HG02852 (cell line): Measurements from ENCODE around the gene KDM2B.

Experiments
- ATAC-seq: cut with Tn5 transposase; IDR thresholded peaks from one replicate; pipeline ENCODE4 v1.9.1; 2021; ENCODE audit warnings: mild to moderate bottlenecking, moderate library complexity; ENCODE audit not compliant: unreplicated experiment

KDM2B gene

DNA sequence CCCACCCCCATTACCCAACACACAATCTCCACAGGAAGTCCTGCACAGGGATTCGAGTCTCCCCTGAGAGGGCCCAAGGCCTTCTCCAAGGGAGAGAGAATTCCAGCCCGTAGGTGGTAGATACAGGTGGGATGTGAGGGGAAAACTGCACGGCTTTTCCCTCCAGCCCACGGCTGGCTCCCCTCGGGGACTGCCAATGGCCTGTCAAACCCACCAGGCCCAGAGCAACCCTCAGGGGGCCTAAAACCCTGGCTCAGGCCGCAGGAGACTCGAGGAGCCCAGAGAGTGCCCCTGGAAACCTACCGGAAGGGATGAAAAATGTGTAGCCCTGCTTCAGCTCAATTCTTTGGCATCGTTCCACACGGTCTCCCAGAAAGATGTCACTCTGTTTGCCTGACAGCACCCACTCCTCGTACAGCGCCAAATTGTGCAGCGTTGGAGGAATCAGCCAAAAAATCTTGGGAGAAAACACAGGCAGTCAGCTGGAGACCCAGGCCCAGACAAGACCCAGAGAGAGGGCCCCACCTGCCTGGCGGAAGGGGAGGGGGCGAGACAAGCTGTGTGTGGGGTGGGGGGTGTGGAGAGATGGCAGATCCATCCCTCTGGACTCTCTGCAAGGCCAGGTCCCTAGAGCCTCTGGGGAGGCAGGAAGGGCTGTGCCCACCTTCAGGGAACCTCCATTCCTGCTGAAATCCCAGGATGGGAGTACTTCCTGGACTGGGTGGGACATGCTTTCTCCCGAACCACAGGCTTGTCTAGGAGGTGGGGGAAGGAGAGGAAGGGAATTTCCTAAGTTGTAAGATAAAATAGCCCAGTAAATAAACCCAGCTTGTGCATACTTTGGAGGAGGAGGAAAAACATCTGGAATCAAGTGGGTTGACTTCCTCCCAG is 48.1 kb downstream of the KDM2B start:
- ATAC-seq: no peak

- ATAC-seq: no peak
Observed at GRCh38 chr12:121531356-121531750, 49.5 kb downstream of the KDM2B start.

DNA sequence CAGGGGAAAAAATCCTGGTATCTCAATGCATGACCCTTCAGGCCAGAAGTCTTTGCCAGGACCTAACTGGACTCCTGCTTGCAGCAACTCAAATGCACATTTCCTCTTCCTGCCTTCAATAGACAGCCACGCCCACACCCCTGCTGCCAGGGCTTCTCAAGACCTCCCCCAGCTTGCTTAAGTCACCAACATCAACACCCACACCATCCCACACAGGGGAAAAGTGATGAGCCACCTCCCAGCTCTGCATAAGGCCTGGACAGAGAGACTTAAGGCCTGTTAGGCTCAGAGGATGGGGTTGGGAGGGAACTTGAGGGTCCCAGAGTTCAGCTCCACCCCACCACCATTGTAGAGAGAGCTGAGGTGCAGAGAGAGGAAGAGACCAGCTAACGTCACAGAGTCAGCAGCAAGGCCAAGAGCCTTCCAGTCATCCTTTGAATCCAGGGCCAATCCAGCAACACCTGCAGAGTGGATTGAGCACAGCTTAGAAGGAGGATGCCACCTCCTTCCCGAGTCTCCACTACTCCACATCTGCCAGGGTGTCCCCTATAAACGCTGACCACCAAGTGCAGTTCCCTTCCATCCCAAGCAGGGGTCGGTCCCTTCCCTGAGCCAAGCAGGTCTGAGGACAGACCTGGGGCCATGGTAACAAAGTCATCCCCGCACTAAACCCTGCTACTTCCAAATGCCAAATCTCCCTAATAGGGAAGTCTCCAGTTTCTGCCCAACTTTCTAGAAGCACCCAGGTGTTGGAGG is 50.0 kb downstream of the KDM2B start:
- ATAC-seq: no peak

- ATAC-seq: no peak
Observed at GRCh38 chr12:121529184-121529583, 51.6 kb downstream of the KDM2B start.

GRCh38 chr12:121525411-121525810 is 55.4 kb downstream of the KDM2B start:
- no peak for ATAC-seq

GRCh38 chr12:121524196-121524916 is 56.5 kb downstream of the KDM2B start:
- no peak for ATAC-seq

DNA sequence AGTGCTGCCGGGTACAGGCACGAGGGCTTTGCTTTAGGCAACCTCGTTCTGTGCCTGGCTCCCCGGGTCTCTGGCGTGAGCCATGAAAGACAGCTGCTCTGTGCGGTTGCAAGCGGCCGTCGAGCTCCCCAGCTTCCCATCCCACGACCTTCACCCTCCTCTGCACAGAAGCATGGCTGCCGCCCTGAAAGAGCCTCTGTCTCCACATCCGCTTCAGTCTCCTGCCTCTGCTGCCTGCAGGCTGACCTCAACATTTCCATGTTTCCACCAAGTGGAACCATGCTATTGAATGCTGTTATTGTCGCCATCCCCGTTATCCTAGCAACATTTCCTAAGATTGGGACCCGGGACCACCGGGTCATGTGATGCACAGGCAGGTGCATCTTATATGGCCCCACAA is 57.1 kb downstream of the KDM2B start:
- peak; percentile 64 for ATAC-seq

DNA sequence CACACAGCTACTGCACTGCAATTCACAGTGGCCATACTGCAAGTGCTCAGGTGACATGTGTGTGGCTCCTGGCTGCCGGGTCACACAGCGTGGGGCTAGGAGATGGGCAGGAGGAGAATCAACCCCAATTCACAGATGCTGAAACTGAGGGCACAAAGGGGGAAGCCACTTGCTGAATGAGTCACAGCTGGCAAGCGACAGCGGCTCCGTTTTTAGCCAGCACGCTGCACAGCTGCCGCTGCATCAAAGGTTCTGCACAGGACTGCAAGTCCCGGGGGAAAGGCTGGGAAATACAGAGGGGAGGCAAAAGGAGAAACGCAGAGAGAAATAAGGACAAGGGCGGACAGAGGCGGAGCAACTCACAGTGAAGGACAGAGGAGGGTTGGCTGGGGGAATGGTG is 57.9 kb downstream of the KDM2B start:
- no peak for ATAC-seq

GRCh38 chr12:121520586-121521086 is 60.2 kb downstream of the KDM2B start:
- ATAC-seq: no peak

DNA sequence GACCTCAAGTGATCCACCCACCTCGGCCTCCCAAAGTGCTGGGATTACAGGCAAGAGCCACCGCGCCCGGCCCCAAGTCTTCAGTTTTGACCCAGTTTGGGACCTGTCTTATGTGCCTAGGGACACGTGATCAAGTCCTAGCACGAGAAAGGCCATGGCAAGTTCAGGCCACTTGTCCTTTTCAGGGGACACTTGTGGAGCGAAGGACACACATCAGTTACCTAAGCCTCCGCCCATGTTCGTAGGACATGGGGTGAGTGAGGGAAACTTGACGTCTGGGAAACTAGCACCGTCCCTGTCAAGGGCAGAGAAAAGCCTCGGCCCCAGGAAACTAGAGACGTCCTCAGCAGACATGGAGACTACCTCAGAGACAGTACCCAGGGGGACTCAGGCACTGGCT is 60.7 kb downstream of the KDM2B start:
- no peak for ATAC-seq

- ATAC-seq: no peak
Observed at GRCh38 chr12:121519227-121519626, 61.6 kb downstream of the KDM2B start.

GRCh38 chr12:121518656-121519055 is 62.2 kb downstream of the KDM2B start:
- no peak for ATAC-seq

DNA sequence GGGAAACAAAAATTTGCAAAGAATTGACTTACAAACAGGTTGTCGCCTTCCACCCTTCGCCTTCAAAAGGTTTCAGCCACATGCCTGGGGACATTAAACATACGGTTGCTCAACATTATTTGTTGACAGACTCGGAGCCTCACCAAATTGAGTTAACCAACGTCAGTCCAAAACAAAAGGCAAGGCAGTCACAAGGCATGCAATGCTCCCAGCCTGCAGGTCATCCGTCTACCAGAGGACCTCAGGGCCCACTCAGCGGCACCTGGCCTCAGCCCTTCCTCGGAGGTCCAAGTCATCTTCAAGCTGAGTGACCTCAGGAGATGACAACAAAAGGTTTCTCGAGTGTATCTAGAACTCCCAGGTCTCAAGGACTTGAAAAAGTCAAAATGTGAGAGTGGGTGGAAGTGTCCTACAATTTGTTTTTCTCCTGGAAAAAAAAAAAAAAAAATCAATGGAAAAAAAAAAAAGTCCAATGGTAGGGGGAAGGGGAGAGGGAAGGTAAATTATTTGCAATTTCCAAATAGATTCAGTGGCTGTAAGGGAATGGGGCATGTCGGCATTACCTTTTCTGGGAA is 64.3 kb downstream of the KDM2B start:
- no peak for ATAC-seq

GRCh38 chr12:121515615-121516014 is 65.2 kb downstream of the KDM2B start:
- ATAC-seq: no peak

DNA sequence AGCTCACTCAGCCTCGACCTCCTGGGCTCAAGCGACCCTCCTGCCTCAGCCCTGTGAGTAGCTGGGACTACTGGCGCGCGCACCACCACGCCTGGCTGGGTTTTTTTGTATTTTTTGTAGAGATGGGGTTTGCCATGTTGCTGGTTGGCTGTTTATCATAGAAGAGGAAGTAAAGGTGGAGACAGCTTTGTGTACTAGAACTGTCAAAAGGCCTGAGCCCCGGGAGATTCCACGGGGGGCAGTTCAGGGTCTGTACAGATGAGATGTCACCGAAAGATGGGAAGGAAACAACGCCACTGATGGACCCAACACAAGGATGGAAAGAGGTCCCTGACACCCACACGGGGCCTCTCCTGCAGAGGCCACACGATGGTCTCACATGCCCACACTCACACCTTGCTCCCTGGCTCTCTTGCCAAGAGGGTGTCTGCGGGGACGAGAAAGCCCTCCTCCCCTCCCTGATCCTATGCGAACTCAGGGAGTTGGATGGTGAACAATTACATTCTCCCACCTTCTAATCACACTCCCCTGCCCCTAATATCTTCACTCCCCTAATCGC is 66.6 kb downstream of the KDM2B start:
- ATAC-seq: peak; percentile 63

- ATAC-seq: peak; percentile 70
Observed at GRCh38 chr12:121513464-121514183, 67.2 kb downstream of the KDM2B start.

- no peak for ATAC-seq
Observed at GRCh38 chr12:121512561-121512960, 68.3 kb downstream of the KDM2B start.

- no peak for ATAC-seq
Observed at GRCh38 chr12:121511916-121512315, 68.9 kb downstream of the KDM2B start.

DNA sequence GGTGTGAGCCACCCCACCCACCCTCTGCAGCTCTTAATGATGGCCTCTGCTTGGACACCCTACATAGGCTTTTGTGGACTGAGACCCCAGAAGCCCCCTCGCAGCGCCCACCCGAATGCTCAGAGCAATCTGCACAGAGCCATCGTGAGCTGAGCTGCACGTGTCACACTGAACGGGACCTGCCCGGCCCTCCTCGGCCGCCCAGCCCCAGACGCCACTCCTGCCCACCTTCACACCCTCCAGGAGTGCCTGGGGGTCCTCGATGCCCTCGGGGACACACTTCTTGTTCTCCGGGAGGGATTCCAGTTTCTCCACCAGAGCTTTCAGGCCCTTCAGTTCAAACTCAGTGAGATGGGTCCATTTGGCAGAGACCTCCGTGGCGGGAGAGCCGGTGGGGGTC is 71.5 kb downstream of the KDM2B start:
- no peak for ATAC-seq

DNA sequence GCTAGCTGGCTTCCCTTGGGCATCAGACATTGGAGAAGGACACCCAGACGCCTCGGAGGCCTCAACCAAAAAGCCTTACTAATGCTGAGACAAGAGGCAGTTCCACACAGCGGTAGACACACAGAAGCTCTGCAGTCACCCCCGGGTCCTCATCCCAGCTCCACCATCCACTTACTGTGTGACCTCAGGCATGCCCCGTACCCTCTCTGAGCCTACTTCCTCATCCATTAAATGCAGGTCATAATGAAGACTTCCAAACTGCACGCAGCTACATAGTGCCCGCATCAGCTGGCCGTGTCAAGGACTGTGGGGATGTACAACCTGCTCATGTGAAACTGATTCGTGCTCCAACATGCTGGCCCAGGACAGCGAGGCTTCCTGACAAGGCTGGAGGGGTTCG is 72.3 kb downstream of the KDM2B start:
- no peak for ATAC-seq
